ENCODE data around the gene SPO11. TPM values are rescaled to one million over a fixed set of nuclear protein-coding genes. Genes with fewer than 3 reads are reported as not detected.

The SPO11 gene
- total and polyA plus RNA-seq, 4 donors = not detected

DNA sequence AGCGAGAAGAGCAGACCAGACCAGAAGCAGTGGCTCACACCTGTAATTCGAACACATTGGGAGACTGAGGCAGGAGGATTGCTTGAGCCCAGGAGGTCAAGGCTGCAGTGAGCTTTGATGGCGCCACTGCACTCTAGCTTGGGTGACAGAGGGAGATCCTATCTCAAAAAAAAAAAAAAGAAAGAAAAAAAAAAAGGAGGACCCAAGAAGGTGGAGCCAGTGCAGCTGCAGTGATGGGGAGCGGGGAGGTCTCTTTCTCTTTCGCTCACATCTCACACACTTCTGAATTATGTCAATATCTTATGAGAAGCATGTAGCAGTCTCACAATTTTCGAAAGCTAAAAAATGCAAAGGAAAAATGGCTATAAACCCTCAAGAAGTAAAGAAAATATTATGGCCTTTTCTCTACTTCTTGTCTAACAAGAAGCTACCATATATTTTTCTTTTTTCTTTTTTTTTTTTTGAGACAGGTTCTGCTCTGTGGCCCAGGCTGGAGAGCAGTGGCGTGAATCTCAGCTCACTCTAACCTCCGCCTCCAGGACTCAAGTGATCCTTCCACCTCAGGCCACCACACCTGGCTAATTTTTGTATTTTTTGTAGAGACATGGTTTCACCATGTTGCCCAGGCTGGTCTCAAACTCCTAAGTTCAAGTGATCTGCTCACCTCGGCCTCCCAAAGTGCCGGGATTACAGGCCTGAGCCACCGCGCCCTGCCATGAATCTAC lies 3.8 kb upstream of the SPO11 start:
- no peaks in the 10 kb centered on the region for H3K36me3 ChIP-seq (ENCODE audit: control insufficient read depth in 4 of 4, insufficient read depth in 4 of 4, low read length in 4 of 4)
- no peak overlapping the region for H3K9ac ChIP-seq (ENCODE audit: insufficient read depth in 1 of 2, low read length in 2 of 2)
- H3K4me1 ChIP-seq (ENCODE audit: control insufficient read depth in 5 of 5, insufficient read depth in 5 of 5, low read length in 5 of 5) = peaks cover 0 to 2% (median 0%) of the 10 kb centered on the region in 5 donors
- no peaks in the 10 kb centered on the region for H3K9me3 ChIP-seq (ENCODE audit: control insufficient read depth in 4 of 4, insufficient read depth in 3 of 4, low read length in 3 of 4)
- ATAC-seq (ENCODE audit: insufficient read depth, low FRiP score) (no peak), DNase-seq (no peak)
- 87 to 90% methylated on average over 12 of the region's 12 CpGs for WGBS, 2 donors
- H3K4me3 ChIP-seq = no peak overlapping the region
- H3K27ac ChIP-seq (ENCODE audit: low read depth in 1 of 2, low read length in 1 of 2) = no peak overlapping the region
- H3K27me3 ChIP-seq (ENCODE audit: control insufficient read depth in 3 of 3, insufficient read depth in 3 of 3, low read length in 2 of 3) = peaks cover 0 to 8% (median 0%) of the 10 kb centered on the region in 3 donors
- TF ChIP-seq, protein P1, sequence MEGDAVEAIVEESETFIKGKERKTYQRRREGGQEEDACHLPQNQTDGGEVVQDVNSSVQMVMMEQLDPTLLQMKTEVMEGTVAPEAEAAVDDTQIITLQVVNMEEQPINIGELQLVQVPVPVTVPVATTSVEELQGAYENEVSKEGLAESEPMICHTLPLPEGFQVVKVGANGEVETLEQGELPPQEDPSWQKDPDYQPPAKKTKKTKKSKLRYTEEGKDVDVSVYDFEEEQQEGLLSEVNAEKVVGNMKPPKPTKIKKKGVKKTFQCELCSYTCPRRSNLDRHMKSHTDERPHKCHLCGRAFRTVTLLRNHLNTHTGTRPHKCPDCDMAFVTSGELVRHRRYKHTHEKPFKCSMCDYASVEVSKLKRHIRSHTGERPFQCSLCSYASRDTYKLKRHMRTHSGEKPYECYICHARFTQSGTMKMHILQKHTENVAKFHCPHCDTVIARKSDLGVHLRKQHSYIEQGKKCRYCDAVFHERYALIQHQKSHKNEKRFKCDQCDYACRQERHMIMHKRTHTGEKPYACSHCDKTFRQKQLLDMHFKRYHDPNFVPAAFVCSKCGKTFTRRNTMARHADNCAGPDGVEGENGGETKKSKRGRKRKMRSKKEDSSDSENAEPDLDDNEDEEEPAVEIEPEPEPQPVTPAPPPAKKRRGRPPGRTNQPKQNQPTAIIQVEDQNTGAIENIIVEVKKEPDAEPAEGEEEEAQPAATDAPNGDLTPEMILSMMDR (IDR thresholded peaks at IDR 0.05; ENCODE audit: control extremely low read depth, extremely low read depth) = no peak

DNA sequence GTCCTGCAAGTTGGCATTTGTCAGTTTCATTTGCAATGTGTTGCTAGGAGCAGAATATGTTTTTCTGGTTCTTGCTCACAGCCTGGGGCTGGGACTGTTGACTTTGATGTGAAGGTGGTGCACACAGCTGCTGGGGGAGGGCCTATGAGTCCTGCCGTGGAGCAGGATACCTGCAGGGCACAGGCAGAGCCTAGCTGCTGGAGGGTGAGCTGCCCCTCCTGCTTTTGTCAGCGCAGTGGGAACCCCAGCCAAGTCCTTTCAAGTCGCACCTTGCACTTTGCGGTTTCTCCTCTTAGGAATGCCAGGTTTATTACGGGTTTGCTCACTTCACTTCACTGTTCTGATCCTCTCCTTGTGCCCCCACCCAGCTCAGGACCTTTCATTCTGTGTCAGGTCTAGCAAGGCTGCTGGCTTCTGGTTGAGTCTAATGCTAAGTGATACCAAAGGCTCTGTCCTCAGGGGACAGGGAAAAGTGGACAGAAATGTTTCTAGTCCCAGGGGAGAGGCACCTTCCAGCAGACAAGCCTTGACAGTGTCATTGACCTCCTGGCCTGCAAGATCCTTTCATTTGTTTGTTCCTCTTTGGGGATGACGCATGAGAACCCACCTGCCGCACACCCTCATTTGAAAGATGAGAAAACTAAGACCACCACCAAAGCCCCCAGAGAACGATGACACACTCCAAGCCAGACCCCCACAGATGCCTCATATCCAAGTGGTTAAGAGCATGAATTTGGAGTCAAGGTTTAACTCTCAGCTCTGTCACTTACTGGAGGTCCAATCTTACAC lies 2.7 kb upstream of the SPO11 start:
- Histone ChIP-seq H3K36me3 (ENCODE audit: control insufficient read depth in 4 of 4, insufficient read depth in 4 of 4, low read length in 4 of 4) (no peaks in the 10 kb centered on the region), H3K4me1 (ENCODE audit: control insufficient read depth in 5 of 5, insufficient read depth in 5 of 5, low read length in 5 of 5) (peaks cover 0 to 2% (median 0%) of the 10 kb centered on the region in 5 donors), H3K27me3 (ENCODE audit: control insufficient read depth in 3 of 3, insufficient read depth in 3 of 3, low read length in 2 of 3) (peaks cover 0 to 8% (median 3%) of the 10 kb centered on the region in 3 donors), H3K9me3 (ENCODE audit: control insufficient read depth in 4 of 4, insufficient read depth in 3 of 4, low read length in 3 of 4) (no peaks in the 10 kb centered on the region), H3K4me3 (no peak overlapping the region), H3K27ac (ENCODE audit: low read depth in 1 of 2, low read length in 1 of 2) (no peak overlapping the region), H3K9ac (ENCODE audit: insufficient read depth in 1 of 2, low read length in 2 of 2) (no peak overlapping the region)
- ATAC-seq (ENCODE audit: insufficient read depth, low FRiP score) (no peak), DNase-seq (peak; percentile 34 to 54 (median 40))
- 40 to 43% methylated on average over 8 of the region's 8 CpGs for WGBS, 2 donors
- TF ChIP-seq, protein P1 (IDR thresholded peaks at IDR 0.05; ENCODE audit: control extremely low read depth, extremely low read depth) = no peak

DNA sequence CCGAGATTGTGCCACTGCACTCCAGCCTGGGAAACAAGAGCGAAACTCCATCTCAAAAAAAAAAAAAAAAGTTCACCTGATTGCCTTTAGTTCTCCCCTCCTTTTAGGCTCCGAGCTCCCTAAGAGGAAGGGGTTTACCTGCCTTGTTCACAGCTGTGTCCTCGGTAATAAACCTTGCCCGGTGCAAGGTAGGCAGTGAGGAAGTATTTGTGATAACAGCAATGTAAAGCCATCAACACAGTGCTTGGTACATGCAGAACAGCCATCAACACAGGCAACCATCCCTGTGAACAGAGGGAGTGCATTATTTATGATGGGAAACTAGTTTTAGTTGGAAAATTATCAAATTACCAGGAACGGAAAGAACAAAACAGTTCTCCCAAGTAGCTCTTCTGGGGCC lies 1.8 kb upstream of the SPO11 start:
- peaks cover 0 to 2% (median 0%) of the 10 kb centered on the region in 5 donors for H3K4me1 ChIP-seq (ENCODE audit: control insufficient read depth in 5 of 5, insufficient read depth in 5 of 5, low read length in 5 of 5)
- 78 to 81% methylated on average over 6 of the region's 6 CpGs for WGBS, 2 donors
- ATAC-seq (ENCODE audit: insufficient read depth, low FRiP score) = no peak

More for the DNA sequence above, 1.8 kb upstream of the SPO11 start:
- no peaks in the 10 kb centered on the region for H3K36me3 ChIP-seq (ENCODE audit: control insufficient read depth in 4 of 4, insufficient read depth in 4 of 4, low read length in 4 of 4)
- H3K27ac ChIP-seq (ENCODE audit: low read depth in 1 of 2, low read length in 1 of 2) = no peak overlapping the region
- H3K9me3 ChIP-seq (ENCODE audit: control insufficient read depth in 4 of 4, insufficient read depth in 3 of 4, low read length in 3 of 4) = no peaks in the 10 kb centered on the region
- no peak for DNase-seq
- TF ChIP-seq, protein P1 (IDR thresholded peaks at IDR 0.05; ENCODE audit: control extremely low read depth, extremely low read depth) = no peak
- peaks cover 0 to 11% (median 8%) of the 10 kb centered on the region in 3 donors for H3K27me3 ChIP-seq (ENCODE audit: control insufficient read depth in 3 of 3, insufficient read depth in 3 of 3, low read length in 2 of 3)
- H3K4me3 ChIP-seq = no peak overlapping the region
- no peak overlapping the region for H3K9ac ChIP-seq (ENCODE audit: insufficient read depth in 1 of 2, low read length in 2 of 2)

Measured in lung (tissue), 12 donors.